NCI-H1092 (cell line): ENCODE measurements around the gene SPATA20.
A peak's percentile ranks its signal among the peaks of the same experiment; 100 is the strongest.

Experiments used
- DNase-seq: peaks from one replicate; lab custom pipeline; 2025; lab: John Stamatoyannopoulos, UW

Gene SPATA20

DNA sequence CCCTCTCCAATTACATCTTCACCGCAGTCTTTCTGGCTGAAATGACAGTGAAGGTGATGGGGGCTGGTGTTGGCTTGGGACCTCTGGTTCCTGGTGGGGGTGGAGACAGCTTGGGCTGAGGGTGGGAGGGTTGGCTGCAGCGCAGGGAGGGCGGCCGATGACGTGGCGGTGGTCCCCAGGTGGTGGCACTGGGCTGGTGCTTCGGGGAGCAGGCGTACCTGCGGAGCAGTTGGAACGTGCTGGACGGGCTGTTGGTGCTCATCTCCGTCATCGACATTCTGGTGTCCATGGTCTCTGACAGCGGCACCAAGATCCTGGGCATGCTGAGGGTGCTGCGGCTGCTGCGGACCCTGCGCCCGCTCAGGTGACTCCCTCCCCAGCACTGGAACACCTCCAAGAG lies 55.9 kb downstream of the SPATA20 start:
- no peak for DNase-seq

DNA sequence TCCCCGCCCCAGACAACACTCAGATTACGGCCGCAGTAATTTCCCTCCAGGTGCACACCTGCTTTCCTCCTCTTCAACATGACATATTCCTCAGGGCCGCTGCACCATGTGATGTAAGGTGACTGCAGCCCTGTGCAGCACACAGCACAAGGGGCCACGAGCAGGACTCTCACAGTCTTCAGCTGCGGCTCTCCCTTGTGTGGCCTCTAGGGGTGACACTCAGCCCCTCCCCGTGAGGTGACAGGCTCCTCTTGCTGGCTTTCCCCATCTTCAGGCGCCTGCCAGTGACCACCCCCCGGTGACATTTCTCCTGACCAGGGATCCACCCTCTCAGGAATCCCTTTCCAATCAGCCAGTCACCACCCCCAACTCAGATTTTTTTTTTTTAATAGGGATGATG lies 56.4 kb downstream of the SPATA20 start:
- DNase-seq, result no peak

DNA sequence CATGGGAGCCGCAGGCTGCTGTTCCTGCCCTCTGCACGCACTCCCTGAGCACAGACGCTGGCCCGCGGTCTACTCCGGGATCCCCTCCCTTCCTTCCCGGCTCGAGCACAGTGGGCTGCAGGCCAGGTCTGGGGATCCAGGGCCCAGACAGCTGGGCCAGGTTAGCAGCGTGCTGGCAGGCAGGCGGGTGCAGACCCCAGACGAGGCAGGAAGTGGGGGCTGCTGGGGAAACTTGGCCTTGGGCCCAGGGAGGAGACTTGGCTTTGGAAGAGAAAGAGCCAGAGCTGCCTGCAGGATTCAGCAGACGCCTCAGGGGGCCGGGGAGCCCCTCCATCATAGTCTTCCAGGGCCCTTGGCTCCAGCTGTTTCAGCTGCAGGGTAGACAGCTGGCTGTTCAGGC lies 57.5 kb downstream of the SPATA20 start:
- DNase-seq, result peak; percentile 93

DNA sequence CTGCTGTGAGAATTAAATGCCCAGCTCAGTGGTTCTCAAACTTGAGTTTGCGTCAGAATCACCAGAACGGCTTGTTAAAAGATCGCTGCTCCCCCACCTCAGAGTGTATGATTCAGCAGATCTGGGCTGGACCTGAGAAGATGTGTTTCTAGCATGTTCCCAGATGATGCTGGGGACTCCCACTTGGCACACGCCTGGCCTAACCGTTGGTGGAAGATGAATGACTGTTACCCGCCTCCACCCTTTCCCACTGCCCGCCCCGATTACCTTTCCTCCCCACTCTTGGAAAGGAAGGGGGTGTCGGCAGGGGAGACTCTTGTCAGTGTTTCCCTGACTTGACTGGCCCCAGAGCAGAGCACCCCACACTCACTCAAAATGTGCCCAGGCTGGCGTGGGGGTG lies 58.5 kb downstream of the SPATA20 start:
- DNase-seq, result no peak
